Loucy (cell line): Measurements from ENCODE around the gene RHAG.

ENCODE experiments used
- EZH2phosphoT487 ChIP-seq: fragments of 200-600 bp; IDR thresholded peaks from 2 replicates; pipeline ENCODE4 v1.6.1; 2018; ENCODE audit warnings: antibody characterized with exemption, mild to moderate bottlenecking, moderate library complexity, borderline replicate concordance
- TF ChIP-seq, protein P1 (sequence below): fragments of 200-600 bp; sonication (generic); conservative IDR thresholded peaks from 2 replicates; pipeline ENCODE4 v1.5.1; 2014; ENCODE audit warnings: mild to moderate bottlenecking, antibody characterized with exemption, low read length

DNA sequence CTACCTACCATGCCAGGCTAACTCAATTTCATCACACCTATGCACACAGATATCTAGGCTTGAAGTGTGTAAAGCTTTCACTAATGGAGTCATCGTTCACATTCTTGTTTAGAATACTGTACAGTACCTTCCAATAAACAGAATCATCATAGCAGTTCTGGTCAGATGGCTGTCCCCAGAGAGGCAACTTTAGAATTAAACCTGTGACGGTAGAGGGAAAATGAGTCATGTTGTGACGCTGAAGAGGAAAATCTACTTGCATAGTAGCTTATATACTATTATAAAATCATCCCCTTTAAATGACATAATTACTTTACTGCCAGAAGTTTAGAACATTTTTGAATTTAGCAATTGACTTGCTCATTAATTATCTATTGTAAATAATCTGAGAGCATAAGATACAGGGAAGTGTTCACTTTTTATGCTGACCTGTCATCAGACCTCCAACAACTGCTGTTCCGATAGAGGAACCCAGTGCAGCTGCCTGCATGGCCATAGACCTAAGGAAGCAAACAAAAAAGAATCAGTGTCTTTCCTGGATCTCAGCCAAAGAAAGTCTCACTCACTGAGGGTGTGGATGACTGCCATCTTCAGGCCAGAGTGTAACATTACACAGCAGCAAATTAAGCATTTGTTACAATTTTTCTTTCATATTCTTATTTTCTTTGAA lies 29.8 kb downstream of the RHAG start:
- TF ChIP-seq, protein P1, sequence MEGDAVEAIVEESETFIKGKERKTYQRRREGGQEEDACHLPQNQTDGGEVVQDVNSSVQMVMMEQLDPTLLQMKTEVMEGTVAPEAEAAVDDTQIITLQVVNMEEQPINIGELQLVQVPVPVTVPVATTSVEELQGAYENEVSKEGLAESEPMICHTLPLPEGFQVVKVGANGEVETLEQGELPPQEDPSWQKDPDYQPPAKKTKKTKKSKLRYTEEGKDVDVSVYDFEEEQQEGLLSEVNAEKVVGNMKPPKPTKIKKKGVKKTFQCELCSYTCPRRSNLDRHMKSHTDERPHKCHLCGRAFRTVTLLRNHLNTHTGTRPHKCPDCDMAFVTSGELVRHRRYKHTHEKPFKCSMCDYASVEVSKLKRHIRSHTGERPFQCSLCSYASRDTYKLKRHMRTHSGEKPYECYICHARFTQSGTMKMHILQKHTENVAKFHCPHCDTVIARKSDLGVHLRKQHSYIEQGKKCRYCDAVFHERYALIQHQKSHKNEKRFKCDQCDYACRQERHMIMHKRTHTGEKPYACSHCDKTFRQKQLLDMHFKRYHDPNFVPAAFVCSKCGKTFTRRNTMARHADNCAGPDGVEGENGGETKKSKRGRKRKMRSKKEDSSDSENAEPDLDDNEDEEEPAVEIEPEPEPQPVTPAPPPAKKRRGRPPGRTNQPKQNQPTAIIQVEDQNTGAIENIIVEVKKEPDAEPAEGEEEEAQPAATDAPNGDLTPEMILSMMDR, result peak; percentile 88
- no peak for TF ChIP-seq EZH2phosphoT487
